Adipose tissue (tissue), 3 donors: ENCODE data around the gene ABHD14A. TPM values are rescaled to one million over a fixed set of nuclear protein-coding genes. Genes with fewer than 3 reads are reported as not detected.
"Not testable (repeated sequence)": the region's sequence is repeated elsewhere in the genome, so short reads cannot be mapped to it uniquely, and the experiment has no call there.

Source experiments
- H3K27ac ChIP-seq: one replicate; pipeline ENCODE4 v1.5.1; 2013; ENCODE audit warnings: low read depth, low read length
- WGBS, 3 donors: extraction: QIAGEN DNeasy Blood & Tissue Kit; methylation state at CpG; one replicate each; pipeline ENCODE4 v1.1.7; 2013; 5-methylcytosine and 5-hydroxymethylcytosine counted together
- polyA plus RNA-seq, 3 donors: library from polyadenylated mRNA; stranded (reverse); fragments of 200-250 nt; gene quantifications; one replicate each; pipeline ENCODE4 v1.2.3, GENCODE V29; 2013
- donor health status: healthy with polysubstance abuse.
- donor health status: Bipolar disorder and iron deficiency.
- donor health status: healthy.

ABHD14A gene
- 10 to 100 TPM; 17.2 to 48.4 (median 46.1) TPM for polyA plus RNA-seq

GRCh38 chr3:51974963-51975851, at the start of gene ABHD14A:
Gene ABHD14A (plus strand): TSS chr3:51975064. CDS start chr3:51975136, 72 bp downstream.
- 0% methylated on average over 45 to 63 of the region's 63 CpGs for WGBS, 3 donors
- no peak within 1 kb of the TSS for H3K27ac ChIP-seq

GRCh38 chr3:51927061-51927977, 47.5 kb upstream of the ABHD14A start:
- 87 to 93% (median 90%) methylated on average over 5 of the region's 5 CpGs for WGBS, 3 donors
- H3K27ac ChIP-seq, result no peak overlapping the region

- 86 to 95% (median 95%) methylated on average over 7 of the region's 7 CpGs for WGBS, 3 donors
- no peak overlapping the region for H3K27ac ChIP-seq
These were observed 46.4 kb upstream of the ABHD14A start for GRCh38 chr3:51928438-51928837.

- 70 to 89% (median 88%) methylated on average over 3 of the region's 3 CpGs for WGBS, 3 donors
- H3K27ac ChIP-seq, result not testable (repeated sequence)
These were observed 45.9 kb upstream of the ABHD14A start for GRCh38 chr3:51928981-51929380.

GRCh38 chr3:51929420-51930003, 45.4 kb upstream of the ABHD14A start:
- WGBS, 3 donors, result 74 to 81% (median 75%) methylated on average over 5 of the region's 5 CpGs

GRCh38 chr3:51930439-51930838, 44.4 kb upstream of the ABHD14A start:
- WGBS, 3 donors, result 91 to 100% (median 91%) methylated on average over 1 of the region's 1 CpG
- H3K27ac ChIP-seq, result no peak overlapping the region

More at GRCh38 chr3:51929420-51930003, 45.4 kb upstream of the ABHD14A start:
- H3K27ac ChIP-seq, result no peak overlapping the region

GRCh38 chr3:51931756-51932155, 43.1 kb upstream of the ABHD14A start:
- 92 to 95% (median 92%) methylated on average over 6 of the region's 6 CpGs for WGBS, 3 donors
- H3K27ac ChIP-seq, result no peak overlapping the region

- WGBS, 3 donors, result 92 to 95% (median 94%) methylated on average over 15 of the region's 15 CpGs
- H3K27ac ChIP-seq, result no peak overlapping the region
These were observed 42.1 kb upstream of the ABHD14A start for GRCh38 chr3:51932471-51933370.

GRCh38 chr3:51933471-51934138, 41.3 kb upstream of the ABHD14A start:
- no peak overlapping the region for H3K27ac ChIP-seq
- WGBS, 3 donors, result 91 to 96% (median 94%) methylated on average over 13 of the region's 13 CpGs

- H3K27ac ChIP-seq, result no peak overlapping the region
- WGBS, 3 donors, result 92 to 95% (median 94%) methylated on average over 11 of the region's 11 CpGs
These were observed 40.6 kb upstream of the ABHD14A start for GRCh38 chr3:51934139-51934850.

- 92 to 93% (median 93%) methylated on average over 27 to 28 of the region's 28 CpGs for WGBS, 3 donors
- H3K27ac ChIP-seq, result no peak overlapping the region
These were observed 39.6 kb upstream of the ABHD14A start for GRCh38 chr3:51934991-51935885.

GRCh38 chr3:51935886-51936755, 38.7 kb upstream of the ABHD14A start:
- 96% methylated on average over 25 of the region's 25 CpGs for WGBS, 3 donors
- H3K27ac ChIP-seq, result no peak overlapping the region

- no peak overlapping the region for H3K27ac ChIP-seq
- WGBS, 3 donors, result 81 to 88% (median 85%) methylated on average over 9 of the region's 9 CpGs
These were observed 37.9 kb upstream of the ABHD14A start for GRCh38 chr3:51937014-51937413.

- H3K27ac ChIP-seq, result no peak overlapping the region
- 90 to 92% (median 91%) methylated on average over 13 of the region's 13 CpGs for WGBS, 3 donors
These were observed 37.0 kb upstream of the ABHD14A start for GRCh38 chr3:51937611-51938450.
